AG09319 (cell line): Measurements from ENCODE around the gene PPP4R1.

Experiments
- DNase-seq: peaks from one replicate; pipeline ENCODE4 v3.0.0-alpha.2; 2010; ENCODE audit warnings: low read depth; ENCODE audit errors: extremely low read depth
- CTCF ChIP-seq: IDR thresholded peaks from 2 replicates; pipeline ENCODE4 v1.5.1; 2011; ENCODE audit warnings: low read depth, mild to moderate bottlenecking, inconsistent platforms, low read length, moderate library complexity

The PPP4R1 gene, protein sequence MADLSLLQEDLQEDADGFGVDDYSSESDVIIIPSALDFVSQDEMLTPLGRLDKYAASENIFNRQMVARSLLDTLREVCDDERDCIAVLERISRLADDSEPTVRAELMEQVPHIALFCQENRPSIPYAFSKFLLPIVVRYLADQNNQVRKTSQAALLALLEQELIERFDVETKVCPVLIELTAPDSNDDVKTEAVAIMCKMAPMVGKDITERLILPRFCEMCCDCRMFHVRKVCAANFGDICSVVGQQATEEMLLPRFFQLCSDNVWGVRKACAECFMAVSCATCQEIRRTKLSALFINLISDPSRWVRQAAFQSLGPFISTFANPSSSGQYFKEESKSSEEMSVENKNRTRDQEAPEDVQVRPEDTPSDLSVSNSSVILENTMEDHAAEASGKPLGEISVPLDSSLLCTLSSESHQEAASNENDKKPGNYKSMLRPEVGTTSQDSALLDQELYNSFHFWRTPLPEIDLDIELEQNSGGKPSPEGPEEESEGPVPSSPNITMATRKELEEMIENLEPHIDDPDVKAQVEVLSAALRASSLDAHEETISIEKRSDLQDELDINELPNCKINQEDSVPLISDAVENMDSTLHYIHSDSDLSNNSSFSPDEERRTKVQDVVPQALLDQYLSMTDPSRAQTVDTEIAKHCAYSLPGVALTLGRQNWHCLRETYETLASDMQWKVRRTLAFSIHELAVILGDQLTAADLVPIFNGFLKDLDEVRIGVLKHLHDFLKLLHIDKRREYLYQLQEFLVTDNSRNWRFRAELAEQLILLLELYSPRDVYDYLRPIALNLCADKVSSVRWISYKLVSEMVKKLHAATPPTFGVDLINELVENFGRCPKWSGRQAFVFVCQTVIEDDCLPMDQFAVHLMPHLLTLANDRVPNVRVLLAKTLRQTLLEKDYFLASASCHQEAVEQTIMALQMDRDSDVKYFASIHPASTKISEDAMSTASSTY

DNA sequence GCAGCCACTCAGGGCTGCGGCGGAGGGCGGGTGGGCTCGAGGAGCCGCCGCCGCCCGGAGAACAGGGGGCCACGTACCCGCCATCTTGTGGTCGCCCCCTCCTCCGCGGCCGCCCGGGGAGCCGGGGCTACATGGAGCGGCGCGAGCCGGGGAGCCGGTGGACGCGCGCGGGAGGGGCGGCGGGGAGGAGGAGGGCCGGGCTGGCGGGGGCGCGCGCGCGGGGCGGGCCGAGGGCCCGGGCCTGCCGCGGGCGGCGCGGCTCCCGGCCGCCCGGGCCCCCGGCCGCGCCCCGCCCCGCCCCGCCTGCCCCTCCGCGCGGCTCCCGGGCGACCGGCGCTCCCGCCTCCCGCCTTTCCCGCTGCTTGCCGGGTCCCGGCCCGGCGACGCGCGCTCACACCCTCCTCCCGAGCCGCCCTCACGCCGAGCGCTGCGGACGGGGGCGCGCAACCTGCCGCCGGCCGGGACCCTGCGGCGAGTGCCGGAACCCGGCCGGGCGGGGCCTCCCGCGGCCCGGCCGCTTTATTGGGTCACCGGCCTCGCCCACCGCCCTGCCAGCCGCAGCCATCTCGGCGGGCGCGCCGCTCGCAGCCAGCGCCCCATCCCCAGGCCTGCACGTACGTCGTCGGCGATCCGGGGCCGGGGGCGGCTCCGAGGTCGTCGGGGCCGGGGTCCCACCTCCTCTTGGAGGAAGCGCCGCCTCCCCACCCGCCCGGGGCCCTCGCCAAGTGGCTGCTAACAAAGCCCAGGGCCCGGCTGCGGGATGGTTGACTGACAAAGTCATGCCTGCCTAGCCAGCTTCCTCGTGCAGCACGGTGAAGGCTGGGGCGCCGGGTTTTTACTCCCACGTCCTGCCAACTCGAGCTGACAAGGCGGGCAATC, at the start of gene PPP4R1:
TSS of gene PPP4R1 (minus strand) at position 159 of the 879 bp plus-strand sequence. CDS start at position 84, 75 bp downstream.
- TF ChIP-seq CTCF: no peak
- DNase-seq: no peak

GRCh38 chr18:9663377-9663776, 49.0 kb upstream of the PPP4R1 start:
- no peak for DNase-seq
- no peak for TF ChIP-seq CTCF

DNA sequence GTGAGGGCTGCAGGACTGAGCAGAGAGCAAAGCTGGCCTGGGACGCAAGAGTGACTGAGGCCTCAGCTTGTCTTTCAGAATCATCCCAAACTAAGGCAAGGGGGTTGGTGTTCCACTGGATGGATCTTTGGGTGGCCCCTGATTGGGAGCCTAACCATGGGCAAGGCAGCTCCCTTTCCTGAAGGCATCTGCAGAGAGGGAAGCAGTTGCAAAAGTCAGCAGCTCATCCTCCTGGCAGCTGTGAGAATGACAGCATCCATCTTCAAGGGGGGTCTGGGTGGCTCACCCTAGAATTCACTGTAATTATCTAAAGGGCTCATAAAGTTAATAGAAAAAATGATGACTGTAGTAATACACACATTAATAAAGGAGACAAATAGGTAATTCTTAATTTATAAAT, 47.2 kb upstream of the PPP4R1 start:
- DNase-seq: no peak
- TF ChIP-seq CTCF: peak; percentile 34

DNA sequence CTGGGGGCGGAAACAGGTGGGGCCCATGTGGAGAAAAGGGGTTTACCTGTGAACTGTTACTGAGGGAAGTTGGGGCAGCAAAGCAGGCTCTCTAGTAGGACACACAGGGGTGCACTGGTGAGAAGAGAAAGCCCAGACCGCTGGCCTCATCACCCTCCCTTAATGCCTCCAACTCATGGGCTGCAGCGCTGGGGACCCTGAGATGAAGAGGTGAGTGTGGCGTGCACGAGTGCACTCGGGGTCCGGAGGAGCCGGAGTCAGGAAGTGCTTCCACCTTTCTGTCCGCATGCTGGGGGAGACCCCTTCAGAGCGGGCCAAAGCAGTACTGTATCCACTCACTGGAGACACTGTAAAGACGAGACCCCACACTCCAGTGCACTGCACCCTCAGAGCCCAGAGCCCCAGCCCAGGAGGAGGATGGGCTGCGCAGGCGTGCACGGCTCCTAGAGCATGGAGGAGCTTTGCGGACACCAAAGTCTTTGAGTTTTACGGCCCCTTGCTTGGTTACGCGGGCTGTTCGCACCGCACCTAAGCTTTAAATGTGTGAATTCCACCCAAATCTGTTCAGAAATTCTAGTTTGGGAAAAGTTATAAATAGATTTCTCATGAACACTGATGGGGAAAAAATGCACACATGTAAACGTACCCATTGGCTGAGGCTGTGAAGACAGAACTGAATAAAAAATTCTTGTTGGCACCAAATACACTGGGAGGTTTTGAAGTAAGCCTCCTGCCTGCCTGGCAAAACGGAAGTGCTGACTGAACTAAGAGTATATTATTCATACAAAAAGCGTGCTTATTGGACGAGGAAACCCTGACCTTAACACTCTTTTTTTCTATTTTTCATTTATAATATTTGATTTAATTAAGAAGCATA, 45.4 kb upstream of the PPP4R1 start:
- TF ChIP-seq CTCF: no peak

GRCh38 chr18:9658087-9658641, 43.8 kb upstream of the PPP4R1 start:
- TF ChIP-seq CTCF: no peak
- DNase-seq: no peak

More for the DNA sequence above, 45.4 kb upstream of the PPP4R1 start:
- no peak for DNase-seq

DNA sequence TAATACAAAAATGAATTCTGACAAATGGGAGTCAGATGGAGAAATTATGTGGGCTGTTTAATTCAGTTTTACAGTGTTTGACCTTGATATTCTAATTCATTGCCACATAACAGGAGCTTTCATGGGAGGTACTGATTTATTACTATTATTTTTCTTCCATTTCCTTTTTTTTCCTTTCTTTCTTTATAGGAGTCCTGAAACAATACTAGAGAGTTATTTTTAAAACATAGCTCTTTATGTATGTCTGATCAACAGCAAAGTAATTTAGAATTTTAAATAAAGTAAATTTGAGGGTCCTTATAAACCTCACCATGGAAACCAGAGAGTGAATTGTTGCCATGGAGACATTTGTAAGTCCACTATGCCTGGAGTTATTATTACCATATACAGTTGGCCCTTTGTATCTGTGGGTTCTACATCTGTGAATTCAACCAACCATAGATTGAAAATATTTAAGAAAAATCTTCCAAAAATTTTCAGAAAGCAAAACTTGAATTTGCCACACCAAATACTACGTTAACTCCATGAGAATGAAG, 40.9 kb upstream of the PPP4R1 start:
- DNase-seq: no peak

More for the DNA sequence above, 40.9 kb upstream of the PPP4R1 start:
- no peak for TF ChIP-seq CTCF
